ENCODE measurements around the gene DCAF6. TPM values are rescaled to one million over a fixed set of nuclear protein-coding genes. Genes with fewer than 3 reads are reported as not detected.

DCAF6 gene
- total RNA-seq, 1 donor from 2014 or later = 32.9 TPM

GRCh38 chr1:168106274-168106673, 169.8 kb downstream of the DCAF6 start:
- intact Hi-C loops (cut with micrococcal nuclease) = no loop called here
- no peaks in the 10 kb centered on the region for H3K9me3 Mint-ChIP-seq
- DNase-seq = no peak
- H3K36me3 Mint-ChIP-seq (ENCODE audit: low read depth) = no peaks in the 10 kb centered on the region
- no peaks in the 10 kb centered on the region for H3K4me1 Mint-ChIP-seq
- ChIA-PET CTCF (no interaction called here), POLR2A (no interaction called here)
- no peak for TF ChIP-seq CTCF (IDR thresholded peaks at IDR 0.05)
- no peak overlapping the region for H3K4me3 Mint-ChIP-seq
- peaks cover 13% of the 10 kb centered on the region for H3K27me3 Mint-ChIP-seq
- ATAC-seq (ENCODE audit: low read depth) = no peak
- no peak overlapping the region for H3K27ac Mint-ChIP-seq

- H3K36me3 Mint-ChIP-seq (ENCODE audit: low read depth) = no peaks in the 10 kb centered on the region
- CTCF ChIA-PET = no interaction called here
- POLR2A ChIA-PET = no interaction called here
Measured at GRCh38 chr1:168110896-168111545, 174.5 kb downstream of the DCAF6 start.

GRCh38 chr1:168112673-168113305, 176.3 kb downstream of the DCAF6 start:
- H3K9me3 Mint-ChIP-seq = no peaks in the 10 kb centered on the region
- CTCF ChIA-PET = no interaction called here

More at GRCh38 chr1:168110896-168111545, 174.5 kb downstream of the DCAF6 start:
- Mint-ChIP-seq H3K4me1 (no peaks in the 10 kb centered on the region), H3K27ac (no peak overlapping the region), H3K9me3 (no peaks in the 10 kb centered on the region), H3K27me3 (peaks cover 7% of the 10 kb centered on the region), H3K4me3 (no peak overlapping the region)
- DNase-seq = no peak
- no peak for ATAC-seq (ENCODE audit: low read depth)
- no peak for TF ChIP-seq CTCF (IDR thresholded peaks at IDR 0.05)
- intact Hi-C loops (cut with micrococcal nuclease) = no loop called here

GRCh38 chr1:168114845-168115244, 178.4 kb downstream of the DCAF6 start:
- DNase-seq = no peak
- intact Hi-C loops (cut with micrococcal nuclease) = no loop called here
- no peaks in the 10 kb centered on the region for H3K36me3 Mint-ChIP-seq (ENCODE audit: low read depth)
- H3K9me3 Mint-ChIP-seq = peaks cover 1% of the 10 kb centered on the region
- H3K4me3 Mint-ChIP-seq = no peak overlapping the region
- no peaks in the 10 kb centered on the region for H3K4me1 Mint-ChIP-seq
- ChIA-PET POLR2A (interaction anchor here (0.6 kb wide), 1 partner anchor 50 kb away, joined by 6 read pairs; no protein-coding TSS in a partner anchor), CTCF (no interaction called here)
- no peak for ATAC-seq (ENCODE audit: low read depth)
- peaks cover 3% of the 10 kb centered on the region for H3K27me3 Mint-ChIP-seq
- TF ChIP-seq CTCF (IDR thresholded peaks at IDR 0.05) = no peak
- H3K27ac Mint-ChIP-seq = no peak overlapping the region

More at GRCh38 chr1:168112673-168113305, 176.3 kb downstream of the DCAF6 start:
- Mint-ChIP-seq H3K36me3 (ENCODE audit: low read depth) (no peaks in the 10 kb centered on the region), H3K4me3 (no peak overlapping the region), H3K27ac (no peak overlapping the region), H3K27me3 (peaks cover 3% of the 10 kb centered on the region), H3K4me1 (no peaks in the 10 kb centered on the region)
- intact Hi-C loops (cut with micrococcal nuclease) = no loop called here
- POLR2A ChIA-PET = no interaction called here
- ATAC-seq (ENCODE audit: low read depth) (peak; percentile 21), DNase-seq (no peak)
- TF ChIP-seq CTCF (IDR thresholded peaks at IDR 0.05) = no peak

GRCh38 chr1:168116327-168116799, 179.9 kb downstream of the DCAF6 start:
- Mint-ChIP-seq H3K4me3 (no peak overlapping the region), H3K36me3 (ENCODE audit: low read depth) (no peaks in the 10 kb centered on the region), H3K4me1 (no peaks in the 10 kb centered on the region), H3K27me3 (peaks cover 3% of the 10 kb centered on the region), H3K9me3 (peaks cover 3% of the 10 kb centered on the region), H3K27ac (no peak overlapping the region)
- intact Hi-C loops (cut with micrococcal nuclease) = no loop called here
- ChIA-PET POLR2A (interaction anchor here (0.5 to 0.6 kb wide), 2 partner anchors 67 to 400 kb away, joined by 3 to 5 read pairs; no protein-coding TSS in a partner anchor), CTCF (no interaction called here)
- no peak for DNase-seq
- ATAC-seq (ENCODE audit: low read depth) = no peak
- no peak for TF ChIP-seq CTCF (IDR thresholded peaks at IDR 0.05)

All from activated B cell treated with CpG ODN at 0.5 μM for 24 hours (primary cell).